Amniotic epithelial cell (primary cell): ENCODE results near the gene NEU1.
"Not testable (repeated sequence)": the region's sequence is repeated elsewhere in the genome, so short reads cannot be mapped to it uniquely, and the experiment has no call there.

Source experiments
- DNase-seq: peaks from one replicate; pipeline ENCODE4 v3.0.0-alpha.2; 2010; ENCODE audit warnings: low read depth

Gene NEU1

DNA sequence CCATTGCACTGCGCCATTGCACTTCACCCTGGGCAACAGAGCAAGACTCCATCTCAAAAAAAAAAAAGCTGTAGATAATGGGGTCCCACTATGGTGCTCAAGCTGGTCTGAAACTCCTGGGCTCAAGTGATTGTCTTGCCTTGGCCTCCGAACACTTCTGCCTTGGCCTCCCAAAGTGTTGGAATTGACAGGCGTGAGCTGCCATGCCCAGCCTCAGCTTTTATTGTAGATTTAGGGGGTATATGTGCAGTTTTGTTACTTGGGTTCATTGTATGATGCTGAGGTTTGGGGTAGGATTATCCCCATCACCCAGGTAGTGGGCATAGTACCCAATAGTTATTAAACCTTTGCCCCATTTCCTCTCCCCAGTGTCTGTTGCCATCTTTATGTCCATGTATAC lies 23.7 kb downstream of the NEU1 start:
- DNase-seq, result no peak

DNA sequence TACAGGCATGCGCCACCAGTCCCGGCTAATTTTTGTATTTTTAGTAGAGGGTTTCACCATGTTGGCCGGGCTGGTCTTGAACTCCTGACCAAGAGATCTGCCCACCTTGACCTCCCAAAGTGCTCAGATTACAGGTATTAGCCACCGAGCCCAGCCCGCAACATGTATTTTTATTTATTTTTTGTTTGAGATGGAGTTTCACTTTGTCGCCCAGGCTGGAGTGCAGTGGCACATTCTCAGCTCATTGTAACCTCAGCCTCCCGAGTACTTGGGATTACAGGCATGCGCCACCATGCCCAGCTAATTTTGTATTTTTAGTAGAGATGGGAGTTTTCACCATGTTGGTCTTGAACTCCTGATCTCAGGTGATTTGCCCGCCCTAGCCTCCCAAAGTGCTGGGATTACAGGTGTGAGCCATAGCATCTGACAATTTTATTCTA lies 24.5 kb downstream of the NEU1 start:
- DNase-seq, result not testable (repeated sequence)

DNA sequence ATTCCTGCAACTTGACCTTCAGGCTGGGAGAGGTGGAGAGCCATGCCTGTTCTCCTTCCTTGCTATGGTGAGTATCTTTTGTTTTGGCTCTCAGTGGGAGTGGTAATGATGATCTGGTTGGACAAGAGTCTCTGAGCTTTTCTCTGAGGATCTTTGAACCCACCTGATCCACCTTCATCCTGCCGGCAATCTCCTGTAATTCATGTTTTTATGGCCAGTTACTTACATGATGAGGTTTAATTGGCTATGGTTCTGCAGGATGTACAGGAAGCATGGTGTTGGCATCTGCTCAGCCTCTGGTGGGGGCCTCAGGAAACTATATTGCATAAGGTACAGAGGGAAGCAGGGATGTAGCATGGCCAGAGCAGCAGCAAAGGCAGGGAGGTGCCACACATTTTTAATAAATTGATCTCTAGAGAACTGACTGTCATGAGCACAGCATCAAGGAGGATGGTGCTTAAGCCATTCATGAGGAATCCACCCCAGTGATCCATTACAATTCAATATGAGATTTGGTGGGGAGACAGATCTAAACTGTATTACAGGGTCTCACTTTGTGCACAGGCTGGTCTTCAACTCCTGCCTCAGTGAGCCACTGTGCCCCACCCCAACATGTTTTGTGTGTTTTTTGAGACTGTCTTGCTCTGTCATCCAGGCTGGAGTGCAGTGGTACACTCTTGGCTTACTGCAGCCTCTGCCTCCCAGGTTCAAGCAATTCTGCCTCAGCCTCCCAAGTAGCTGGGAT lies 25.1 kb downstream of the NEU1 start:
- DNase-seq, result no peak

DNA sequence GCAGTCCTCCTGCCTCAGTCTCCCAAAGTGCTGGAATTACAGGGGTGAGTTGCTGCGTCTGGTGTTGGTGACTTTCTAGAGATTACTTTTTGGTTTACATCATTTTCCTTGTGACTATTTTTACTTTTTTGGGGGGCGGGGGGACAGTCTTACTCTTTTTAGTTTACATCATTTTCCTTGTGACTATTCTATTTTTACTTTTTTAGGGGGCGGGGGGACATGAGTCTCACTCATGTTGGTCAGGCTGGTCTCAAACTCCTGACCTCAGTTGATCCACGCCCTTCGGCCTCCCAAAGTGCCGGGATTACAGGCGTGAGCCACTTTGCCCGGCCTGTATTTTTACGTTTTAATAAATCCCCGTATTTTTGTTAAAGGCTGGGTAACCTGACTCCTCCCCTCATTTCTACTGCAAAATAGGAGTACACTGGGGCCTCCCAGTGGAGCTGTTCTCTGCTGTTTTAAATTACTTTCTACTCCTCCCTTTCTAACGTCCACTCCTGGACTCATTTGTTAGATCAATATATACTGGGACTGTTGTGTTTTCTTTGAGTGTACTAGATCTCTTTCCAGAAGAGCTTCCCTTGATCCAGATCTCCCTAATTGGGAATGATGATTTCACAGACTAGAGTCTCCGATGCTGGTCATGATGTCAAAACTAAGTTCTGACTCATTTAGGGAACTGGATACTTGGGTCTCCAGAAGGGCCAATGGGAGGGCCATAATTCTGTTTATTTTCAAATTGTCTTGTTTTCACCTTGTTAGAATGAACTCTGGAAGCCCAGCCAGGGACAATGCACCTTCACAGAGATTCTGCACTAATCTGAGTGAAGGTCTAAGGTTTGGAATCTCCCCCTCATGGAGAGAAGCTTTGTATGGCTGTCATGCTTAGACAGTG lies 25.9 kb downstream of the NEU1 start:
- peak; percentile 41 for DNase-seq

DNA sequence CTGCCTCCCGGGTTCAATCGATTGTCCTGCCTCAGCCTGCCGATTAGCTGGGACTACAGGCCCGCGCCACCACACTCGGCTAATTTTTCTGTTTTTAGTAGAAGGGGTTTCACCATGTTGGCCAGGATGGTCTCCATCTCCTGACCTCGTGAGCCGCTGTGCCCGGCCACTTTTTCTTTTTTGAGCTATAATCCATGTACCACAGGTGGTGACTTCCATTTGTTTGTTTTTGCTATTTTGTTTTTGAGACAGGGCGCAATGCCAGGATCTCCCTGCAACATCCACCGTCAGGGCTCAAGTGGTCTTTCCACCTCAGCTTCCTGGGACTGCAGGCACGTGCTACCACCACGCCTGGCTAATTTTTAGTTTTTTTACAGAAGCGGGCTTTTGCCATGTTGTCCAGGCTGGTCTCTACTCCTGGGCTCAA lies 26.6 kb downstream of the NEU1 start:
- DNase-seq, result no peak

DNA sequence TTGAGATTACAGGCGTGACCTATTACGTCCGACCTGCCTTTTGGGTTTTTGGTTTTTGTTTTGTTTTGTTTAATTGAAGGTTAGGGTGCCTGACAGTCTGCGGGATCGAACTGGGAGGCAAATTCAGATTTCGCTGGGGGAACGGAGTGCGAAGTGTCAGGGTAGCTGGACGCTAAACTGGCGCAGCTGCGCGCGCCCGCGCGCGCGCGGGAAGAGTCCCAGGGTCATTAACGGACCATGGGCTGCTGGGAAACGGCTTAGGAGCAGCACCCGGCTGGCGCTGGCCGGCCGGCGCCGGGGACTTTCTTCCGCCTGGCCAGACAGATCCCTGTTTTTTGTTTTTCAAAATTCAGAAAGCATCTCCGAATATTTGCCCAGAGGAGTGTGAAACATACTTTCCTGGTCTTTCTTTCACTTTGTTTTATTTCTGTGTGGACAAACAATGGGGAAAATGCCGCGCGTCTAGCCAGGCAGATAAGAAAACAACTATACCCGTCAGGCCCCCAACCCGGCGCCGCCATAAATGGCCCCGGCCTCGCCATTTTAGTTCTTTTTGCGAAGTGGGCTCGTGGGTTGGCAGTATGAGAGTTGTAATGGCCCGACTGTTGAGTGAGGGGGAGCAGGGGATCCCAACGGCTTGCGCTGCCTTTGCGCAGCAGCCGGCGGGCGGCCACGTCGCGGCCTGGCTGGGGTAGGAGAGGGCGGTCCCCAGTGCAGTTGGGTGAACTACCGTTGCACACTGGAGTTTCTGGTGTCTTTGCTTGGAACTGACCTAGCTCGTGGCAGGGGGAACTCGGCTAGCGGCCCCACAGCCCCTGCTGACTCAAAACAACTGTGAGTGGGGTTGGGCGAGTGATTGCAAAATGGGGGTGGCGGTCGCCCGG lies 28.0 kb downstream of the NEU1 start:
- peak; percentile 81 for DNase-seq

DNA sequence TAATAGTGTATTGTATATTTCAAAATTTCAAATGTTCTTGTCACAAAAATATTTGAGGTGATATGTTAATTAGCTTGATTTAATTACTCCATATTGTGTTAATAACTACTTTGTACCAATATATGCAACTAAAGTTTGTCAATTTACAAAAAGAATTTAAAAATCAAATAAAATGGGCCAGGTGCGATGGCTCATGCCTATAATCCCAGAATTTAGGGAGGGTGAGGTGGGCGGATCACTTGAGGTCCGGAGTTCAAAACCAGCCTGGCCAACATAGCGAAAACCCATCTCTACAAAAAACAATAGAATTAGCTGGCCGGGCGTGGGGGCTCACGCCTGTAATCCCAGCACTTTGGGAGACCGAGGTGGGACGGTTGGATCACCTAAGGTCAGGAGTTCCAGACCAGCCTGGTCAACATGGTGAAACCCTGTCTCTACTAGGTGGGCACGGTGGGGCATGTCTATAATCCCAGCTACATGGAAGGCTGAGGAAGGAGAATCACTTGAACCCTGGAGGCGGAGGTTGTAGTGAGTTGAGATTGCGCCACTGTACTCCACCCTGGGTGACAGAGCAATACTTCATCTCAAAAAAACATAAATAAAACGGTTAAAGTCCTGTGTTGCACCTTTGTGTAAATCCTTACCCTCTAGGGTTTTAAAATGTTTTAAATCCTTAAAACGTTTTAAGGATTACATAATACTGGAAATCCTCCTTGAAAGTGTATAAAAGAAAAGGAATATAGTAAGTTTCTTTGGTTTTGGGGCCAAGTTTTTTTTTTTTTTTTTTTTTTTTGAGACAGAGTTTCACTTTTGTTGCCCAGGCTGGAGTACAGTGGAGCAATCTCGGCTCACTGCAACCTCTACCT lies 31.0 kb downstream of the NEU1 start:
- DNase-seq, result no peak

DNA sequence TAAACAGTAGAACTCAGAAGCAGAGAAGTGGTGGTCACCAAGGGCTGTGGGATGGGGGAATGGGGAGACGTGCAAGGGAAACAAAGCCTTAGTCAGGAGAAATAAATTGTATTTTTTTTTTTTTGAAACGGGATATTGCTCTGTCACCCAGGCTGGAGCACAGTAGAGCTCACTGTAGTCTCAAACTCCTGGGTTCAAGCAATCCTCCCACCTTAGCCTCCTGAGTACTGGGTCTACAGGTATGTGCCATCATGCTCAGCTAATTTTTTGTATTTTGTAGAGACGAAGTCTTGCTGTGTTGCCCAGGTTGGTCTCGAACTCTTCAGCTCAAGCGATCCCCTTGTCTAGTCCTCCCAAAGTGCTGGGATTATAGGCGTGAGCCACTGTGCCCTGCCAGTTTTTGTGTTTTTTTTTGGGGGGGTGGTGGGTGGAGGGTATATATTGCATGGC lies 31.7 kb downstream of the NEU1 start:
- no peak for DNase-seq

DNA sequence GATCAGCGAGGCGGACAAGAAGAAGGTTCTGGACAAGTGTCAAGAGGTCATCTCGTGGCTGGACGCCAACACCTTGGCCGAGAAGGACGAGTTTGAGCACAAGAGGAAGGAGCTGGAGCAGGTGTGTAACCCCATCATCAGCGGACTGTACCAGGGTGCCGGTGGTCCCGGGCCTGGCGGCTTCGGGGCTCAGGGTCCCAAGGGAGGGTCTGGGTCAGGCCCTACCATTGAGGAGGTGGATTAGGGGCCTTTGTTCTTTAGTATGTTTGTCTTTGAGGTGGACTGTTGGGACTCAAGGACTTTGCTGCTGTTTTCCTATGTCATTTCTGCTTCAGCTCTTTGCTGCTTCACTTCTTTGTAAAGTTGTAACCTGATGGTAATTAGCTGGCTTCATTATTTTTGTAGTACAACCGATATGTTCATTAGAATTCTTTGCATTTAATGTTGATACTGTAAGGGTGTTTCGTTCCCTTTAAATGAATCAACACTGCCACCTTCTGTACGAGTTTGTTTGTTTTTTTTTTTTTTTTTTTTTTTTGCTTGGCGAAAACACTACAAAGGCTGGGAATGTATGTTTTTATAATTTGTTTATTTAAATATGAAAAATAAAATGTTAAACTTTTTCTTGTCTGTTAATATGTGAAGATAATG lies 32.9 kb downstream of the NEU1 start:
- DNase-seq, result peak; percentile 54

DNA sequence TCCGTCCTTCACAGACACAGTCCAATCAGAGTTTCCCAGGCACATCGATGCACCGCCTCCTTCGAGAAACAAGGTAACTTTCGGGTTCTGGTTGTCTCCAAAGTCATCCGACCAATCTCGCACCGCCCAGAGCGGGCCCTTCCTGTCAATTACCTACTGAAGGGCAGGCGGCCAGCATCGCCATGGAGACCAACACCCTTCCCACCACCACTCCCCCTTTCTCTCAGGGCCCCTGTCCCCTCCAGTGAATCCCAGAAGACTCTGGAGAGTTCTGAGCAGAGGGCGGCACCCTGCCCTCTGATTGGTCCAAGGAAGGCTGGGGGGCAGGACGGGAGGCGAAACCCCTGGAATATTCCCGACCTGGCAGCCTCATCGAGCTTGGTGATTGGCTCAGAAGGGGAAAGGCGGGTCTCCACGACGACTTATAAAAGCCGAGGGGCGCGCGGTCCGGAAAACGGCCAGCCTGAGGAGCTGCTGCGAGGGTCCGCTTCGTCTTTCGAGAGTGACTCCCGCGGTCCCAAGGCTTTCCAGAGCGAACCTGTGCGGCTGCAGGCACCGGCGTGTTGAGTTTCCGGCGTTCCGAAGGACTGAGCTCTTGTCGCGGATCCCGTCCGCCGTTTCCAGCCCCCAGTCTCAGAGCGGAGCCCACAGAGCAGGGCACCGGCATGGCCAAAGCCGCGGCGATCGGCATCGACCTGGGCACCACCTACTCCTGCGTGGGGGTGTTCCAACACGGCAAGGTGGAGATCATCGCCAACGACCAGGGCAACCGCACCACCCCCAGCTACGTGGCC lies 35.1 kb downstream of the NEU1 start, which contains the start of gene HSPA1B:
HSPA1B (plus strand) TSS at position 453 of the 794 bp plus-strand sequence; CDS start at position 666, 213 bp downstream.
- DNase-seq, result peak; percentile 100

DNA sequence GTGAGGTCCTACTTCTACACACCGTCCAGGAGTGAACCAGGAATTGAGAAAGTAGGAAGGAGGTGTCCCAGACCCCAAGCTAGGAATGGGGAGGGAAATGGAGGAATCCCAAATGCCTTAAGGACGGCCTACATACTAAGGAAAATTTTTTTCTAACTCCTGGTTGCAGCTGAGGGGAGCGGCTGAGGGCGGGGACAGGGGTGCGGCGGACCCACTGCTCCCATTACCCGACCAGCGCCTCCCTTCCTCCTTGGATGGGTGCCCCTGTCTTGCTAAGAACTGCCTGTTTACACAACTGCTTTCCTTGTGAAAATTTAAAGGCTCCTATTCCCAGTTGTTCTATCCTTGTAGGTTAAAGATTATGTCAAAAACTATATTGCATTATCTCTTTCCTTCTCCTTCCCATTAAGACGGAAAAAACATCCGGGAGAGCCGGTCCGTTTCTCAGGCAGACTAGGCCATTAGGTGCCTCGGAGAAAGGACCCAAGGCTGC lies 35.8 kb downstream of the NEU1 start:
- no peak for DNase-seq

DNA sequence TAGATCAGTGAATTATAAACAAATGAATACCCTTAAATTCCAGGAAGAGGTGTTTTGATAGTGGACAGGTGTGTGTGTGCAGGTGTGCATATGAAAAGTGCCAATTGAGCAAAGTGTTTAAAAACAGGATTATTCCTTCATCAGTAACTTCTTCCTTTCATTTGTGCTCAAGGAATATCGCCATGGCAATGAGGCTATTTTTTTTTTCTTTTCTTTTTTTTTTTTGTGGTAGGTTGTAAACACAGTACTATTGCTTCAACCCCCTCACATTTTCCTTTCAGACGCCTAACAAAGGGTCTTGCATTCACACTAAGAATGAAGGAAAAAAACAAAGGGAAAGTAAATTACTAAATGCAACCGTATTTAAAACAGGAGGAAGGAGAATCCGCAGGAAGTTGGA lies 37.1 kb downstream of the NEU1 start:
- DNase-seq, result no peak

DNA sequence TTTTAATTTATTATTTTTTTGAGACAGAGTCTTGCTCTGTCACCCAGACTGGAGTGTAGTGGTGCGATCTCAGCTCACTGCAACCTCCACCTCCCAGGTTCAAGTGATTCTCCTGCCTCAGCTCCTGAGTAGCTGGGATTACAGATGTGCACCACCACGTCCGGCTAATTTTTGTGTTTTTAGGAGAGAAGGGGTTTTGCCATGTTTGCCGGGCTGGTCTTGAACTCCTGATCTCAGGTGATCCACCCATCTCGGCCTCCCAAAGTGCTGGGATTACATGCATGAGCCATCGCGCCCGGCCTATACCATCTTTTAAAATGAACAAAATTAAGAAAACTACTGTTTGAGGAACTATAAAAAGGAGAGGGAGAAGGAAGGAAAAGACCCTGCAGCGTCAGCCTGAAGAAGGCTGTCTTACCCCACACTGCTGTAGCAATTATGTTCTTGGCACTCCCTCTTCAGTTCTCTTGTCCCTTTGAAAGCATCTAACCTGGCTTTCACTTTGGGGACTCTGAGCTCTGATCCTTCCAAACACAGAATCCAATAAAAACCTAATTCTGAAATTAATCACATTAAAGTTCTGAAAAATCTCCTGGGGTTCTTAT lies 38.9 kb downstream of the NEU1 start:
- not testable (repeated sequence) for DNase-seq

DNA sequence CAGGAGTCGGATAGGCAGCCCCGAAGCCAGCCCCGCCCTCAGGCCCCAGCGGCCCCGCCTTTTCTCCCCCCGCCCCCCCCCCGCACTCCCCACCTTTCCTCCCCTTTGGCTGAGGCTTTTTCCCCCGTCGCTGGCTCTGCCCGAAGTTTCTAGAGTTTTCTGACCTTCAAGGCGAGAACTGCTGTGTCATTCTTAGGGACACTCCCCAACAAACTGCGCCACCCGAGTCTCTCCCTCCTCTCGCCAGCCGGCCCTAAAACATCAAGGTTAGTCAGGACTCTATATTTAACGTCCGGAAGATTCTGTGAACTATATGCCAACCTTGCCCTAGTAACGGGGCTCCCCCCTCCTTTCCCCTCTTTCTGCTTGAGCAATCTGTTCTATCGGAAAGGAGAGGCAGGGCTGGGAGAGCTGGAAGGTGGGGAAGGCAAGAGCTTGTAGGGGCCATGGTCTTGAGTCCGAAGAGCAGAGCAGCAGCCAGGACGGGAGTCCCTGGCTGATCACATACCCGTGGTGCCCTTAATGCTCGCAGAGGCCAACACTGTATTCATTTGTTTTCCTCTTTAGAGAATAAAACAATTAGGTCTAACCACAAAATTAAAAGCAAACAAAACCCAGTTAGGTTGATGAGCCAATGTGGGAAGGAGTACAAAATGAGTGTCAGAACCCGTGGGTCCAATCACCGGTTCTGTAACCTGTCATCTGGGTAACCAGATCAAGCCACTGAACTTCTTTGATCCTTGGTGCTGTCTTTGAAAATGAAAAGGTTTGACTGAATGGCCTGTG lies 40.4 kb downstream of the NEU1 start:
- peak; percentile 78 for DNase-seq

DNA sequence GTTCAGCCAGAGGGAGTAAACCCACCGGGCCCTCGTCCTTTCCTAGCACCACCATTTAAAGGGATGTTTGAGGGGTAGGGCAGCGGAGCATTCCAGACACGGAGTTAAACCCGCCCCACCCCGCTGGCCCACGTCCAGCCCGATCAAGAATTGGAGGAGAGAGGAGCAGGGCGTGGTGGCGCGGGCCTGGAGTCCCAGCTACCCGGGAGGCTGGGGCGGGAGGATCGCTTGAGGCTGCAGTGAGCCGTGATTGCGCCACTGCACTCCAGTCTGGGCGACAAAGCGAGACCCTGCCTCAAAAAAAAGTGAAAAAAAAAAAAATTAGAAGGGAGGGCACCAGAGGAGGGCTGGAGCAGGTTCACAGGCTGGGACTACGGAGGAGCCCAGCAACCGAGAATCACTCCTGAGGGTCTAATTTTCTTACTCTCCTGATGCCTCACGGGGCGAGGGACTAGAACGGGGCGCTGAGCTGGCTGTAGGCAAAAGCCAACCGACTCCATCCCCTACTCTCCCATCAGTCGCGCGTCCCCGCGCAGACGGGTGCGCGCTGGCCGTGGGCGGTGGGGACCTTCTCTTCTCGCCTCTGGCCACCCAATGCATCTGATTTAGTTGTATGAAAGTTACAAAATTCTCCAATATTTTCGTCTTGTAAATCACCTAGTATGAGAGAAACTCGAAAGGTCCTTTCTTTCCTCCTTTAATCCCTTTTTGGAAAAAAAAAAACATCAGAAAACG lies 41.2 kb downstream of the NEU1 start:
- no peak for DNase-seq

DNA sequence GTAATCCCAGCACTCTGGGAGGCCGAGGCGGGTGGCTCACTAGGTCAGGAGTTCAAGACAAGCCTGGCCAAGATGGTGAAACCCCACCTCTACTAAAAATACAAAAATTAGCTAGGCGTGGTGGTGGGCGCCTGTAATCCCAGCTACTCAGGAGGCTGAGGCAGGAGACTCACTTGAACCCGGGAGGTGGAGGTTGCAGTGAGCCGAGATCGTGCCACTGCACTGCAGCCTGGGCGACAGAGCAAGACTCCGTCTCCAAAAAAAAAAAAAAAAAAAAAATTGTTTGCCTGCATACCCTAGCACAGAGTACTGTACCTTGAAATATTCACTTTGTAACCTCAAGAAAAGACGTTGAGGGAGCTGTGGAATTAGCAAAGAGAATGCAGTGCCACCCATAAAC lies 42.2 kb downstream of the NEU1 start:
- DNase-seq, result not testable (repeated sequence)

DNA sequence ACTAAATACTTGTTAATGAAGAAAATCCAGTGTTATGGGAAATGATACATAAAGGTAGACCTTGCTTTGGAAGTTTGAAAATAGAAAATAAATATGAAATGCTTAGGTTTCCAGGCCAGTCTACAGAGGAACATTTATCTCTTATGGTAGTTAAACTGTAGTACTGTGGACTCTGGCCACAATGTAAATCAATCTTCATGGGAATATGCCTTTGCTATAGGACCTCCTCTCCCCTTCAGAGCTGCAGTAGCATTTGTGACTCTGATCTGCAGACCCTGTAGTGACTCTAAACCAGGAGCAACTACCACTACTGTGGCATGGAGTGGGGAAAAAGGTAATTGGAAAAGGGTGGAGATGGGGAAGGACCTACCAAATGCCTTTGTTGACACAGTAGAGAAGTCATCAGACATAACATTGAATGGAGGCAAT lies 42.7 kb downstream of the NEU1 start:
- no peak for DNase-seq
